GM12872 (cell line): ENCODE measurements around the gene HOXB3.

Experiments
- TF ChIP-seq, protein P1 (sequence below): IDR thresholded peaks from 3 replicates; pipeline ENCODE4 v1.5.1; 2011; ENCODE audit warnings: low read depth, mild to moderate bottlenecking, low read length, moderate library complexity; ENCODE audit not compliant: insufficient read depth

HOXB3 gene

DNA sequence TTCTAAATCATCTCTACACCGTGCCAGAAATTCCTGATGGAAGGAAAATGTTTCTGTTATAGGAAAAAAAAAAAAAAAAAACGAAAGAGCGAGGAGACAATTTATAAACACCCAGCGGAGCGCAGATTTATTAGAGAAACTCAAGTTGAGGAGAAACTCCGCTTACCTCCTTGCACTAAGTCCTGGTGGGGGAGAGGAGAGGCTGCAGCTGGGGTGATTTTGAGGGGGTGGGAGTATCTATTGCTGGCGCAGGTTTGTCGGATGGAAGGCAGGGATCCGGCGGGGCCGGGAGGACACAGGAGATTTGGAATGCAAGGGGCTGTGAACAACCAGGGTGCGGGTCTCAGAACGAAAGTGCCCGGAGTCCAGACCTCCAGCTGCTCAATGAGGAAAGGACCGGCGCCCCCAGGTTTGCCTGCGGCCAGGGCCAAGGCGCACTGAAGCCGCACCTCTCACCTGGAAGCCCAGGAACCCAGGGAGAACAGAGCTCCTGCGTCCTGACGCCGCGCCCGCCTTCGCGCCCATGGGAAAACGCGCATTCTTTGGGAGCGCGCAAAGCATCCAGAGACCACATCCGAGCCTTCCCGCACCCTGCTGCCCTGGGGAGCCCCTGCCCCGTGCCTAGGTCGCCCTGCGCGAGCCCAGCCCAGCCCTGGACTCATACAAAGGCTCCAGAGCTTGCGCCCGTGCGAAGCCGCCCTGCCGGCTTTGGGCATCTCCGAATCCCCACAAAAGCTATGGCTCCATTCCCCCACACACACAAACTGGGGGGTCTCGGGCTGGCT, 27.6 kb upstream of the HOXB3 start:
- TF ChIP-seq, protein P1, sequence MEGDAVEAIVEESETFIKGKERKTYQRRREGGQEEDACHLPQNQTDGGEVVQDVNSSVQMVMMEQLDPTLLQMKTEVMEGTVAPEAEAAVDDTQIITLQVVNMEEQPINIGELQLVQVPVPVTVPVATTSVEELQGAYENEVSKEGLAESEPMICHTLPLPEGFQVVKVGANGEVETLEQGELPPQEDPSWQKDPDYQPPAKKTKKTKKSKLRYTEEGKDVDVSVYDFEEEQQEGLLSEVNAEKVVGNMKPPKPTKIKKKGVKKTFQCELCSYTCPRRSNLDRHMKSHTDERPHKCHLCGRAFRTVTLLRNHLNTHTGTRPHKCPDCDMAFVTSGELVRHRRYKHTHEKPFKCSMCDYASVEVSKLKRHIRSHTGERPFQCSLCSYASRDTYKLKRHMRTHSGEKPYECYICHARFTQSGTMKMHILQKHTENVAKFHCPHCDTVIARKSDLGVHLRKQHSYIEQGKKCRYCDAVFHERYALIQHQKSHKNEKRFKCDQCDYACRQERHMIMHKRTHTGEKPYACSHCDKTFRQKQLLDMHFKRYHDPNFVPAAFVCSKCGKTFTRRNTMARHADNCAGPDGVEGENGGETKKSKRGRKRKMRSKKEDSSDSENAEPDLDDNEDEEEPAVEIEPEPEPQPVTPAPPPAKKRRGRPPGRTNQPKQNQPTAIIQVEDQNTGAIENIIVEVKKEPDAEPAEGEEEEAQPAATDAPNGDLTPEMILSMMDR = no peak

- TF ChIP-seq, protein P1 = no peak
Measured at GRCh38 chr17:48616717-48617470, 26.9 kb upstream of the HOXB3 start.

GRCh38 chr17:48615963-48616716, 26.1 kb upstream of the HOXB3 start:
- TF ChIP-seq, protein P1 = no peak

GRCh38 chr17:48615047-48615962, 25.3 kb upstream of the HOXB3 start, which contains the start of gene HOXB8:
Gene HOXB8, minus strand, starts transcription at chr17:48615292. Its CDS starts 588 bp downstream, at chr17:48614704.
- TF ChIP-seq, protein P1 = no peak

DNA sequence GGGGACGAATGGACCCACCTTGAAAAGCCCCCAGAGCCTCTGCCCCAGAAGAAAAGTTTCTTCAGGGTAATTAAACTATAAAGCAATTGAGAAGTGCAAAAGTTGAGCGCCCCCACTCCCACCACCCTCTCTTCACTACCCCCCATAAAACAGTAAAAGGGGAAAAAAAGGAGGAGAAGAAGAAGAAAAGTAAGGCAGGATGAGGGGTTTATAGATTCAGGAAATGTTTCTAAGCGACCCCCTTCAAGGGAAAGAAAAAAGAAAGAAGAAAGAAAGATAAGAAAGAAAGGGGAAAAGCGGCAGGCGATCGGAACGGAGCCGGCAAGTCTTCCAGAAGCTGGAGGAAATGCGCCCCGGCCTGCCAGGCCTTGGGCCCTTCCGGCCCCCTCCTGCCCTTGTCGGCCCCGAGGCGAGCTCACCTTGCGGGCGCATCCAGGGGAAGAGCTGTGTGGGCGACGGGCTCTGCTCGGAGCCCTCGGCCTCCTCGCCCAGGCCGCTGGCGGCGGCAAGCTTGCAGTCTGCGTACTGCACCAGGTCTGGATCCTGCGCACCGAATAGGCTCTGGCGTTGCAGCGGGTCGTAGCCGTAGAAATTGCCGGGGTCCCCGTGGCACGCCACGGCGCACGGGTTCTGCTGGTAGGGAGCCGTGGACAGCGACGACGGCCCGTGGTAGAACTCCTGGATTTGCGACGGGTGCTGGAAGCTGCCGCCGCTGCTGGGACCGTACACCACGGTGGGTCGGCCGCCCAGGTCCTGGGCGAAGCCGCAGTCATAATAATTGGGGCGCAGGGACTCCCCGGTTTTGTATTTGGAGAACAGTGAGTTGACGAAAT, 24.0 kb upstream of the HOXB3 start:
- TF ChIP-seq, protein P1 = no peak
